Tibial artery (tissue), 4 donors: ENCODE measurements around the gene DTYMK.

Source experiments
- DNase-seq, 2 donors: peaks; one replicate each; pipeline ENCODE4 v3.0.0-alpha.2; 2019
- H3K27ac ChIP-seq, 2 donors: fragments of 200-600 bp; sonication (generic) in 1 of 2; 1 replicate in 1 of 2; 2 replicates in 1 of 2; pipeline ENCODE4 v1.5.1; 2018 to 2019; ENCODE audit warnings: mild to moderate bottlenecking in 1 of 2
- H3K27me3 ChIP-seq, 2 donors: fragments of 200-600 bp; sonication (generic) in 1 of 2; one replicate each; pipeline versions ENCODE4 v1.5.1 to v1.6.0; 2016 to 2019
- H3K36me3 ChIP-seq, 3 donors: fragments of 200-600 bp; sonication (generic) in 2 of 3; one replicate each; pipeline ENCODE4 v1.5.1; 2016 to 2019; ENCODE audit warnings: mild to moderate bottlenecking in 2 of 3
- H3K4me1 ChIP-seq, 4 donors: fragments of 200-600 bp; sonication (generic) in 2 of 4; 1 replicate in 3 of 4; 2 replicates in 1 of 4; pipeline ENCODE4 v1.5.1; 2016 to 2019
- H3K4me3 ChIP-seq, 2 donors: fragments of 200-600 bp; sonication (generic) in 1 of 2; 1 replicate in 1 of 2; 2 replicates in 1 of 2; pipeline ENCODE4 v1.5.1; 2018 to 2019; ENCODE audit warnings: mild to moderate bottlenecking in 2 of 2
- H3K9me3 ChIP-seq, 3 donors: fragments of 200-600 bp; sonication (generic) in 1 of 3; one replicate each; pipeline ENCODE4 v1.5.1; 2016 to 2019
- intact Hi-C: fragments of 100-400 bp; cut with DNase I; formaldehyde crosslinking; loops from one replicate; pipeline ENCODE4 v1.15.0; 2023; ENCODE audit warnings: low total_unique reads
- TF ChIP-seq, protein P1 (sequence below), 2 experiments: fragments of 200-600 bp in 1 of 2; fragments of 450-650 bp in 1 of 2; IDR thresholded peaks; one replicate each; pipeline ENCODE4 v1.5.1; 2017 to 2019; ENCODE audit warnings: antibody characterized with exemption in 2 of 2, mild to moderate bottlenecking in 1 of 2, moderate library complexity in 1 of 2

DTYMK gene

DNA sequence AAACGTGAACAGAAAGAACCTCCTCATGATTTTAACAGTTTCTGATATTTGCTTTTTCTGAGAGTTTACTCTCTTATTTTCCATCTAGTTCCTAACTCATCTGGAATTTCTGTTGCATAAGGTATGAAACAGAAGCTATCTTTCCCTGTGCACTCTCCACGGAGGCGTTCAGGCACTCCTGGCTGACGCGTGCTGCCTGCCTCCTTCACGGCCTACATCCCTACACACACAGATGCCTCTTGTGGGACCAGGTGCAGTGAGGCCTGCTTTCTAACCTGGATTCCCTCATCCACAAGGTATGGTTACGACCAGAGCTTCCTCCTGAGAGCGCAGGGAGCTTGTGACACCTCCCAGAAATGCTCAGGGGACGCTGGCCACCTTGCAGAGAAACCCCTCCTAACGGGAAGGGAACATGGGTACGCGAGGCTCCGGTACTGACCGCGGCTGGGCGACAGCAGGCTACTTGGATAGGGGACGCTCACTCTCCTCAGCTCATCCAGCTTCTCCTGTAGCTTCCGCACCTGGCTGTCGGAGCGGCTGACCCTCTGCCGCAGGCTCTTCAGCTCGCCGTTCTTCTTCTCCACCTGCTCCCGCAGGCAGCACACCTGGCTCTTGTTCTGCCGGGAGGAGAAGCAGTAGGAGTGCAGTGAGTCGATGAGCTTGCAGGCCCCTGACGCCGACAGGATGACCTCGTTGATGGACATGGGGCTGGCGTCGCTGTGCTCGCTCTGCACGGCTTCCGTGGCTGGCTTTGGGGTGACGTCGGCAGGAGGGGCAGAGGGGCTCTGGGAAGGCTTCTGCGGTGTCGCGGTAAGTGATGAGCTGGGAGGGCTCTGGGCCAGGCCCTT, 53.9 kb downstream of the DTYMK start:
- H3K27me3 ChIP-seq = no peaks in the 10 kb centered on the region
- intact Hi-C loops = loop anchor here (10.0 kb wide), 2 partner anchors 128 to 278 kb away; partner anchors contain the start of genes FARP2 and STK25
- TF ChIP-seq, protein P1, sequence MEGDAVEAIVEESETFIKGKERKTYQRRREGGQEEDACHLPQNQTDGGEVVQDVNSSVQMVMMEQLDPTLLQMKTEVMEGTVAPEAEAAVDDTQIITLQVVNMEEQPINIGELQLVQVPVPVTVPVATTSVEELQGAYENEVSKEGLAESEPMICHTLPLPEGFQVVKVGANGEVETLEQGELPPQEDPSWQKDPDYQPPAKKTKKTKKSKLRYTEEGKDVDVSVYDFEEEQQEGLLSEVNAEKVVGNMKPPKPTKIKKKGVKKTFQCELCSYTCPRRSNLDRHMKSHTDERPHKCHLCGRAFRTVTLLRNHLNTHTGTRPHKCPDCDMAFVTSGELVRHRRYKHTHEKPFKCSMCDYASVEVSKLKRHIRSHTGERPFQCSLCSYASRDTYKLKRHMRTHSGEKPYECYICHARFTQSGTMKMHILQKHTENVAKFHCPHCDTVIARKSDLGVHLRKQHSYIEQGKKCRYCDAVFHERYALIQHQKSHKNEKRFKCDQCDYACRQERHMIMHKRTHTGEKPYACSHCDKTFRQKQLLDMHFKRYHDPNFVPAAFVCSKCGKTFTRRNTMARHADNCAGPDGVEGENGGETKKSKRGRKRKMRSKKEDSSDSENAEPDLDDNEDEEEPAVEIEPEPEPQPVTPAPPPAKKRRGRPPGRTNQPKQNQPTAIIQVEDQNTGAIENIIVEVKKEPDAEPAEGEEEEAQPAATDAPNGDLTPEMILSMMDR (IDR thresholded peaks at IDR 0.05) = no peak
- no peak overlapping the region for H3K27ac ChIP-seq
- peaks cover 17 to 52% (median 28%) of the 10 kb centered on the region in 3 donors for H3K36me3 ChIP-seq
- no peak for DNase-seq
- no peaks in the 10 kb centered on the region for H3K9me3 ChIP-seq
- peaks cover 0 to 22% (median 19%) of the 10 kb centered on the region in 4 donors for H3K4me1 ChIP-seq
- no peak overlapping the region for H3K4me3 ChIP-seq

DNA sequence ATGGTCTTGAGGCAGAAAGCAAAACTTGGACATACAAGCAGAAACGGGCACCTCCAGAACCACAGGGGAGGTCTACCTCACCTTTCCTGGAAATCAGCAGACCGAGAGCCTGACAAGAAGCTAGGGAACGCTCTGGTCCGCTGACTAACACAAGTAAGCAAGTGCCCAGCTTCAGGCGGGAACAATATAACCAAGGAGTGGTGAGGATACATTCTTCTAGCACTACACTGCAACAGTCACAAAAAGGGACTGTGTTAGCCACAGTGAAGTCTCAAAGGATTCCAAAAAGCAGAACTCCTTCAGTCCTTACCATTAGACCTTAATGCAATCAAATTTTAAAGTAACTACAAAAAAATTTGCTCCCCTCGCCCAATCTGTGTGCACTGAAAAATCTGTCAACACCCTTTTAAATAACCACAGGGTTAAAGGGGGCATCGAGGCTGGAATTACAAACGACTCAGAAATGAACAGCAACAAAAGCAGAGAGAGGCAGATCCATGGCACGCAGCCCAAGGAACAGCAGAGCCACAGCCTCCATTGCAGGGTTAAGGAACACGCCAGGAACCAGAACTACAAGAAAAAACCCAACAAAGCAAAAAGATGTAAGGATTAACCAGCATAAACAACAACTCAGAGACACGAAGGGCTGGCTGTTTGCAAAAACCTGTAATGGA, 56.7 kb downstream of the DTYMK start:
- Histone ChIP-seq H3K27ac (no peak overlapping the region), H3K4me1 (peaks cover 0 to 9% (median 5%) of the 10 kb centered on the region in 4 donors), H3K9me3 (no peaks in the 10 kb centered on the region), H3K4me3 (no peak overlapping the region), H3K36me3 (peaks cover 17 to 58% (median 28%) of the 10 kb centered on the region in 3 donors), H3K27me3 (no peaks in the 10 kb centered on the region)
- no peak for DNase-seq
- TF ChIP-seq, protein P1 (IDR thresholded peaks at IDR 0.05) = no peak
- intact Hi-C loops = loop anchor here (10.0 kb wide), 2 partner anchors 125 to 275 kb away; partner anchors contain the start of genes FARP2 and STK25

DNA sequence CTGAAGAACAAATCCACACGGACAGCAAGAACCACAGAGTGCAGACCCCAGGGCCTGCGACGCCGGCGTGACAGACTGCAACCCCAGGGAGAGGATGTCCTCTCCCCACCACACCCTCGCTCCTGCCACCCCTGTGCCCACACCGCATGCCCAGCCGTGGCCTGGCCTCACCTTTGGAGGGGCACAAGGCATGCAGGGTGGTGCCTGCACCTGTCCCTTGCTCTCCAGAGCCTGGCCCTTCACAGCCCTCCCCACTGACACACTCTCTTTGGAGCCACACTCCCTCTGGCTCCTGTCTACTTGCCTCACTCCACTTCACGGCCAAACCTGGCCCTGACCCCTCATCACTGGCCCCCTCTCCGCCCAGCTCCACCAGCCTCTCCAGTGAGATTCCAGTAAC, 58.9 kb downstream of the DTYMK start:
- Histone ChIP-seq H3K9me3 (no peaks in the 10 kb centered on the region), H3K27me3 (no peaks in the 10 kb centered on the region), H3K4me1 (no peaks in the 10 kb centered on the region), H3K4me3 (no peak overlapping the region), H3K36me3 (peaks cover 8 to 46% (median 15%) of the 10 kb centered on the region in 3 donors), H3K27ac (no peak overlapping the region)
- intact Hi-C loops = no loop called here
- DNase-seq = no peak
- TF ChIP-seq, protein P1 (IDR thresholded peaks at IDR 0.05) = no peak
